Central memory CD8-positive, alpha-beta T cell (primary cell): ENCODE data around the gene EHBP1.

Experiments used
- ATAC-seq: fragments of 150-1000 bp; cut with Tn5 transposase; replicated peaks from 2 replicates; pipeline ENCODE4 v1.10.0; 2022; ENCODE audit warnings: mild to moderate bottlenecking, moderate FRiP score, moderate number of reproducible peaks; ENCODE audit not compliant: poor library complexity, severe bottlenecking; ENCODE audit errors: extremely low read depth
- DNase-seq, 2 donors: peaks; one replicate each; pipeline ENCODE4 v3.0.0; 2021; ENCODE audit warnings: low spot score in 2 of 2
- H3K27ac Mint-ChIP-seq: one replicate; pipeline ENCODE4 v1.8.0; 2022; ENCODE audit warnings: low read depth, mild to moderate bottlenecking, moderate library complexity, mixed read lengths
- H3K27me3 Mint-ChIP-seq: one replicate; pipeline ENCODE4 v1.8.0; 2022; ENCODE audit warnings: mixed read lengths
- H3K36me3 Mint-ChIP-seq: one replicate; pipeline ENCODE4 v1.8.0; 2022; ENCODE audit warnings: mild to moderate bottlenecking, moderate library complexity, mixed read lengths; ENCODE audit not compliant: insufficient read depth
- H3K4me1 Mint-ChIP-seq: one replicate; pipeline ENCODE4 v1.8.0; 2022; ENCODE audit warnings: mixed read lengths
- H3K4me3 Mint-ChIP-seq: one replicate; pipeline ENCODE4 v1.8.0; 2022; ENCODE audit warnings: mild to moderate bottlenecking, moderate library complexity, mixed read lengths
- H3K9me3 Mint-ChIP-seq: one replicate; pipeline ENCODE4 v1.8.0; 2022; ENCODE audit warnings: mixed read lengths

EHBP1 gene

DNA sequence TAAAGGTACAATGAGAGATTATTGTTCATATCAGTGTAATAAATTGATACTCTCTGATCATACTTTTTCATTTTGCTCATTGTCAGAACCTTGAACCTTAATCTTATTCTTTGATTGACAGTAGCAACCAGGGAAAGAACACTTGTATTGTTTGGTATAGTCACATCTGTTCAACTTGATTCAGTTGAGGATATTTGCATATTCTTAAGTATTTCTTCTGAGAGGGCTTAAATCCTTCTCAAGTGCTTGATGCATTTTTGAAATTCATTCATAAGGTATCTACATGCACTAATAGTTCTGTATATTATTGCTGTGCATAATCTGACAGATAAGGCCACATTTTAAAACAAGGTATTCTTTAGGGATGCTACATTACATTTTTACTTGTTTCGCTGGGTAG lies 118.9 kb downstream of the EHBP1 start:
- ATAC-seq: no peak
- H3K9me3 Mint-ChIP-seq: no peaks in the 10 kb centered on the region
- H3K27me3 Mint-ChIP-seq: no peaks in the 10 kb centered on the region
- no peak overlapping the region for H3K27ac Mint-ChIP-seq
- H3K36me3 Mint-ChIP-seq: peaks cover 6% of the 10 kb centered on the region
- H3K4me1 Mint-ChIP-seq: no peaks in the 10 kb centered on the region
- no peak for DNase-seq
- H3K4me3 Mint-ChIP-seq: no peak overlapping the region

DNA sequence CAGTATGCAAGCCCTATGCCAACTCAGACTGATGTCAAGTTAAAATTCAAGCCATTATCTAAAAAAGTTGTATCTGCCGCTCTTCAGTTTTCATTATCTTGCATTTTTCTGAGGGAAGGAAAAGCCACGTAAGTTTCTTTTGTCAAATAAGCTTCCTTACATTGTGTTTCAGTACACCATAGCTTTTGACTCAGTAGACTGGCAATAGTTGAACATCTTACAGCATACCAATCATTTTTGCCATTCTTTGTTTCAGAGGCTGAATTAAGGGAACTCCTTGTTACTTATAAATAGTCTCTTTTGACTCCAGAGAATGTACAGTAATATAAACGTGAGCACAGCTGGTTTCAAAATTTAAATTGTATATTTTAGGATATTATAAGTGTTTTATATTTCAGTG lies 120.6 kb downstream of the EHBP1 start:
- H3K27me3 Mint-ChIP-seq: no peaks in the 10 kb centered on the region
- H3K4me1 Mint-ChIP-seq: no peaks in the 10 kb centered on the region
- H3K27ac Mint-ChIP-seq: no peak overlapping the region
- H3K36me3 Mint-ChIP-seq: peaks cover 6% of the 10 kb centered on the region
- H3K4me3 Mint-ChIP-seq: no peak overlapping the region
- no peak for ATAC-seq
- DNase-seq: no peak
- no peaks in the 10 kb centered on the region for H3K9me3 Mint-ChIP-seq

- Mint-ChIP-seq H3K9me3 (no peaks in the 10 kb centered on the region), H3K27ac (no peak overlapping the region), H3K27me3 (no peaks in the 10 kb centered on the region), H3K4me3 (no peak overlapping the region), H3K36me3 (peaks cover 6% of the 10 kb centered on the region), H3K4me1 (no peaks in the 10 kb centered on the region)
- ATAC-seq (no peak), DNase-seq (no peak)
Observed at GRCh38 chr2:62826953-62827675, 121.6 kb downstream of the EHBP1 start.

DNA sequence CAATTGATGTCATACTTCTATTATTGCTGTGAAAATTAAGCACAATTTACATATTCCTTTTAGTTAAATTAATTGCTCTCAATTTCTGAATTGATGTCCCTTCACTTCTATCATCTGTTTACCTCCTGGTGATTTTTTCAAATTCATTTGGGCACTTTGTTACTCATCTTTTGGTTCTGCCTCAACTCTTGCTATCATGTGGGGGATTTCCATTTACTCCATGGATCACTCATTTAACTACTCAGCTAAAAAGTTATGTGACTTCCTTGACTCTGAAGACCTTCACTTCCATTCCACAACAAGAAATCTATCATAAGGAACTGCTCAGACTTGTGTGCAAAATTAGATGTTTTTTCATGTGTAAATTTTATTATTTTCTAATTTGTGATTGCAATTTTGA lies 126.2 kb downstream of the EHBP1 start:
- no peak for ATAC-seq
- Mint-ChIP-seq H3K4me3 (no peak overlapping the region), H3K27me3 (no peaks in the 10 kb centered on the region), H3K36me3 (peaks cover 3% of the 10 kb centered on the region), H3K27ac (no peak overlapping the region), H3K9me3 (no peaks in the 10 kb centered on the region), H3K4me1 (no peaks in the 10 kb centered on the region)
- no peak for DNase-seq

- ATAC-seq (no peak), DNase-seq (no peak)
- Mint-ChIP-seq H3K27ac (no peak overlapping the region), H3K27me3 (no peaks in the 10 kb centered on the region), H3K4me1 (no peaks in the 10 kb centered on the region), H3K36me3 (no peaks in the 10 kb centered on the region), H3K4me3 (no peak overlapping the region), H3K9me3 (no peaks in the 10 kb centered on the region)
Observed at GRCh38 chr2:62844311-62845090, 139.0 kb downstream of the EHBP1 start.

DNA sequence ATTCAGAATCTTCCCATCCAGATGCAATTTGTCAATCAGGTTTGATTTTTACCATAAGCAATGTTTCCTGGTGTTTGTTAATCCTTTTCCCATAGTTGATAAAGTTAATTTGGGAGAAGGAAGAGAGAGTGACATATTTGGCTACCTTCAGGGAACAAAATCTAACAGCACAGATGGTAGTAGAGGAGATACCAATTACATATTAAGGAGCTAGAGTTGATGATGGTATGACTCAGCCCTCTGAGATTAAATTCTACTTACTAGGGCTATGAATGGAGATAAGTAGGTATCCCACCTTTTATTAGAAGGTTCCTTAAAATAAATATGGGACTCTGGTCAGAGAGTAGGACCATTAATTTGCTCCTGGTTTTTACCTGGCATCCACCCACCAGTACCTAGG lies 139.7 kb downstream of the EHBP1 start:
- Mint-ChIP-seq H3K4me1 (no peaks in the 10 kb centered on the region), H3K27ac (no peak overlapping the region), H3K36me3 (no peaks in the 10 kb centered on the region), H3K27me3 (no peaks in the 10 kb centered on the region), H3K9me3 (no peaks in the 10 kb centered on the region), H3K4me3 (no peak overlapping the region)
- ATAC-seq (no peak), DNase-seq (no peak)

DNA sequence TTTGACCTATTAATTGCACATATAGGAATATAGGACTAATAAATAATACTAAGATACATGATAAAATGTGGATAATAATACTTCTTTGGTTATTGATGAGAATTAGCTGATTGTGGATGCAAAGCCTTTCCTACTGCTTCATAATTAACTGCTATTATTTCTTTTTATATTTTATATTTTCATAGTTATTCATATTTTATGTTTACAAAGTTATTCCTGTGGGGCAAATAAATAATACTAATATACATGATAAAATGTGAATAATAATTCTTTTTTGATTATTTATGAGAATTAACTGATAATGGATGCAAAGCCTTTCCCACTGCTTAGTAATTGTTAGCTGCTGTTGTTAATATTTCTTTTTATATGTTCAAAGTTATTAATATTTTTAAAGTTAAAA lies 146.7 kb downstream of the EHBP1 start:
- ATAC-seq (no peak), DNase-seq (no peak)
- no peaks in the 10 kb centered on the region for H3K27me3 Mint-ChIP-seq
- H3K4me3 Mint-ChIP-seq: no peak overlapping the region
- peaks cover 3% of the 10 kb centered on the region for H3K36me3 Mint-ChIP-seq
- no peak overlapping the region for H3K27ac Mint-ChIP-seq
- H3K4me1 Mint-ChIP-seq: no peaks in the 10 kb centered on the region
- H3K9me3 Mint-ChIP-seq: no peaks in the 10 kb centered on the region

- H3K36me3 Mint-ChIP-seq: peaks cover 5% of the 10 kb centered on the region
- no peaks in the 10 kb centered on the region for H3K4me1 Mint-ChIP-seq
- H3K27ac Mint-ChIP-seq: no peak overlapping the region
- no peak for ATAC-seq
- no peaks in the 10 kb centered on the region for H3K9me3 Mint-ChIP-seq
- no peaks in the 10 kb centered on the region for H3K27me3 Mint-ChIP-seq
- H3K4me3 Mint-ChIP-seq: no peak overlapping the region
- DNase-seq: no peak
Observed at GRCh38 chr2:62854600-62855514, 149.3 kb downstream of the EHBP1 start.

DNA sequence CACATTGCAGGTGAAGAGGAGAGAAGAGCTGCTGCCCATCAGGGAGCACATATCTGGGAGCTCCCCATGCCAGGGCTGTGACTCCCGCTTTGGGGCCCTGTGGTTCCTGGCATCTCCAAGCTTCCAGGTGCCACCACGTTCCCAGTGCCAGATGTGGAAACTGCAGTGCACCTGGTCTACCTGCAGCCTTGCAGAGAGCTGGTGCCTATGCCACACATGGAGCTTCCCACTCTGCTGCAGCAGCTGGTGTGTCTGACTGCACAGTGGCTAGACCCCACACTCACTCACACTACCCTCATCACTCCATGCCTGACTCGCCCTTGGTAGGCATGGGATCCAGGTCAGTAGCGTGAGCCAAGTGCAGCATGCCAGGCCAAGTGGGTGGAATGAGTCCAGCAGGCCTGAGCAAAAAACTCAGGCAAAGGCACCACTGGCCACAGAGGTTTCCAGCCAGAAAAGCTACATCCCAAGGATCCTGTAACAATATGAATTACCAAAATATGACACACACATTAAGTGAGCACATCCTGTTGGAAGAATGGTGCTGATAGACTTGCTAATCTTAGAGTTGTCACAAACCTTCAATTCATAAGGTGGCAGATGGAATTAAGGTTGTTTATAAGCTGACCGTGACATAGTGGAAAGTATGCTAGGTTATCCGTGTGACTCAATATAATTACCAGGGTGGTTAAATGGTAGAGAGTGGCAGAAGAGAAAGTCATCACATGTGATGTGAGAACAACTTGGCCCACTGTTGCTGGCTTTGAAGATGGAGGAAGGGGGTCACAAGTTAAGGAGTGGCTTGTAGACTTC lies 150.9 kb downstream of the EHBP1 start:
- no peaks in the 10 kb centered on the region for H3K4me1 Mint-ChIP-seq
- ATAC-seq: no peak

DNA sequence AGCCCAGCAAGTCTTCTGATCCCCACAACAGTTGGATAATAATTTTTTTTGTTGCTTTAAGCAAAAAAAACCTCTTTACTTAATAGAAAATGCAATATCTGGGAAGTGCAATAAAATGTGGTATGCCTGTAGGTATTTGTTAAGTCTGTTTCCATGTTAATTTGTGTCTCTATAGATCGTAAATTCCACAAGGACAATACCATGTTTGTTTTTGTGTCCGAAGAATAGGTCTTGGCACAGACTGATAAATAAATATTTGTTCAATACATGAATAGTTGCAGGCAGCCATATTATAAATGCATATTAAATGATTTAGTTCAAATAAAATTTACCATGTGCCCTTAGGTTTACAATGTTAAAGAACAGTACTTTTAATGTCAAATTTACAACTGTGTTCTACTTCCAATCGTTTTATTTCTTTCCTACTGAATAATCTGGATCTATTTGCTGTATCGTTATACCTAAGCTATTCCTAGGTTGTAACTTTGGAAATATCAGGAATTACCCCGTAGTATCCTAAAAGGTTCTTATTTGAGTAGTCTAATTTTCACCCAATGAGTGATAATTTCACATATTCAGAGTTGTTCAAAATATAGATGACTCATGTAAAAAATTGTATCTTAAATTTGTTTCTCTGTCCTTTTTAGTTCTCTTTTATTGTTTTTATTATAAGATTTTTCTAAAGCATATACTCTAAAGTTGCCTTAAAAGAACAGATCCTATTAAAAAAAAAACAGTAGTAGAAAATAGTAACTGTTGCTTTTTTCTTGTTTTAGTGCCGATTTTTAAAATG lies 151.8 kb downstream of the EHBP1 start:
- H3K4me3 Mint-ChIP-seq: no peak overlapping the region
- DNase-seq (no peak), ATAC-seq (no peak)
- H3K27me3 Mint-ChIP-seq: no peaks in the 10 kb centered on the region
- no peak overlapping the region for H3K27ac Mint-ChIP-seq
- peaks cover 4% of the 10 kb centered on the region for H3K36me3 Mint-ChIP-seq
- H3K9me3 Mint-ChIP-seq: no peaks in the 10 kb centered on the region
- no peaks in the 10 kb centered on the region for H3K4me1 Mint-ChIP-seq

More for the DNA sequence above, 150.9 kb downstream of the EHBP1 start:
- Mint-ChIP-seq H3K27me3 (no peaks in the 10 kb centered on the region), H3K4me3 (no peak overlapping the region), H3K27ac (no peak overlapping the region), H3K36me3 (peaks cover 4% of the 10 kb centered on the region), H3K9me3 (no peaks in the 10 kb centered on the region)
- DNase-seq: no peak

DNA sequence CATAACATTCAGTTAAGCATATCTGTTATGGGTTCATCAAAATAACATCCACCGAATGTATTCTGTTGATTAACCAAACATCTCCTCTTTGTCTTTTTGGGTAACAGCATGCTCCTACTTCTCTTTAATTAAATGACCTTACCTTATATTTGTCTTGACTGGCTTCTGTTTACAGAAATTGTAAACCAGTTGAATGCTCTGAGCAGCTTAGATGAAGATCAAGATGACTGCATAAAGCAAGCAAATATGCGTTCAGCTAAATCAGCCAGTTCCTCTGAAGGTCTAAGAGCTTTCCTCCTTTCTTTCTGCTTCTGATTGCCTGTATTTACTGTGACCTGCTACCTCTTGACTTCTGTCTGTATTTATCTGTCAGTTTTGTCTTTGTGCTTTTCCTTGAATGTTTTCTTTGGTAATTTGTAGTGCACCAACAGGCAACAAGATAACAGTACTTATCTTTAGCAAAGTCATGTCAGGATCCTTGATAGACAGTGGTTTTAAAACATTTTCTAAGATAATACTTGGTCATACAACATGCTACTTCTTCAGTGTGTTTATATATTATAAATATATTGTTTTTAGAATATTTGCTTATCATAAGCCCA lies 152.8 kb downstream of the EHBP1 start:
- Mint-ChIP-seq H3K9me3 (no peaks in the 10 kb centered on the region), H3K4me3 (no peak overlapping the region), H3K36me3 (peaks cover 4% of the 10 kb centered on the region), H3K27me3 (no peaks in the 10 kb centered on the region), H3K27ac (no peak overlapping the region), H3K4me1 (no peaks in the 10 kb centered on the region)
- DNase-seq: no peak
- no peak for ATAC-seq
